NCI-H2196 (cell line): Measurements from ENCODE around the gene TRIM9.

ENCODE experiments used
- DNase-seq: peaks from one replicate; lab custom pipeline; 2025; ENCODE audit not compliant: unreplicated experiment; lab: John Stamatoyannopoulos, UW

TRIM9 gene

DNA sequence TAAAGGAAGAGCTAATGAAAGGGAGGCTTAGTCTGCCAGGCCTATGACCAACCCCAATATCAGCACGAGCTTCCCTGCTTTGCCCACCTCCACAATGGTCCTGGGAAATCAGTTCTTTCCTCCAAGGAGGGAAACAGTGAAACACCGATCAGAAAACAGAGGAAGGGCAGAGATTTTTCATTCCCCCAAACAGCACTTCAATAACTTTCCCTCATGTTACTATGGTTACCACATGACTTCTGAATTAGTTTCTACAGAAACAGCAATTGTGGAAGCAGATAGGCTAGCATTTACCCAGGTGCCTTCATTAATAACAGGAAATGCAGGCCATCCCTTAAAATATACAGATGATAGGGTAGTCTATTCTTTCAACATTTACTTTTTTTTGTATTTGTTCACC lies 35.9 kb downstream of the TRIM9 start:
- DNase-seq: no peak

DNA sequence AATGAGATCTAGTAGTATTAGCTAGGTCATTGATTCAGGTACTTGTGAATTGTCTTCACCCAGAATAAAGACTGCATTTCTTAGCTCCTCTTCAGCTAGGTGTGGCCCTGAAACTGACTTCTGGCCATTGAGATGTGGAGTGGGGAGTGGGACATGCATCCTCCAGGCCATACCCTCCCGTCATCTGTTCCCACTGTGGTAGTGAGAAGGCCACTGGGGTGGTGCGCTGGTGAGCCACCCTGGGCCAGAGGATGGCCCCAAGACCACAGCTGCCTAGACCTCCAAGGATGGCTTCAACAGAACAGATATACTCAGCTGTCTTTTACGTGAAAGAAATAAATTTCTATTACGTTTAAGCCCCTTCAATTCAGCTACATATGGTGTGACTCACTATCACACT lies 36.5 kb downstream of the TRIM9 start:
- DNase-seq: no peak

DNA sequence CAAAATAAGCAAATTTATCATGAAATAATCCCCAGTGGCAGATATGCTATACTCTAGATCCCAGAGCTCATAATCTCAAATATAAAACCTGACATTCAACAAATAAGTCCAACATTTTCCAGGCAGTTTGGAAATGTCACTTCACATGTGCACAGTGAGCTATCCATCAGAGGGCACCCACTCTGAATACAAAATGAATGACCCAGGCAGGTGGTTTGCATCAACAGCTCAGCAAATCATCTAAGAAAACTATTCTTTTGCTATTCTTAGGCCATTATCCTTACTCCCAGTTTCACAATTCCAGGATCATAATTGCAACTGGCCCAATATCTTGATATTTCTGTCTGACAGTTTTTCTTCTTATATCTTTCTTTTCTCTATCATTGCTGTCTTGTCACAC lies 38.5 kb downstream of the TRIM9 start:
- DNase-seq: no peak

DNA sequence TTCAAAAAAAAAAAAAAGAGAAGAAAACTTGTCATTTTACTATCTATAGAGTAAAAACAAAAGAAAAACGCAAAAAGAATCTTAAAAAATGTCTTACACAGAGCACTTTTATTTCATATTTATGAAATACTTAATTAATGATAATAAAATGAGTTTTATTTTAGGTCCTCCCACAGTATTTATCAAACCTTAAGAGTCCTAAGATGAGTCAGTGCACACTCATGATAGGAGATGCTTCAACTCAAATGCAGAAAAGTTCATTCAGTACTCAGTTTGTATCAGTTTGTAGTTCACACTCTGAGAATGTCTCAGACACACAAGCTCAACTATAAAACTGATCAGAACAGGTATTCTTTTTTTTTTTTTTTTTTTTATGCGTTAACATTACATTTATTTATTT lies 41.7 kb downstream of the TRIM9 start:
- DNase-seq: no peak

DNA sequence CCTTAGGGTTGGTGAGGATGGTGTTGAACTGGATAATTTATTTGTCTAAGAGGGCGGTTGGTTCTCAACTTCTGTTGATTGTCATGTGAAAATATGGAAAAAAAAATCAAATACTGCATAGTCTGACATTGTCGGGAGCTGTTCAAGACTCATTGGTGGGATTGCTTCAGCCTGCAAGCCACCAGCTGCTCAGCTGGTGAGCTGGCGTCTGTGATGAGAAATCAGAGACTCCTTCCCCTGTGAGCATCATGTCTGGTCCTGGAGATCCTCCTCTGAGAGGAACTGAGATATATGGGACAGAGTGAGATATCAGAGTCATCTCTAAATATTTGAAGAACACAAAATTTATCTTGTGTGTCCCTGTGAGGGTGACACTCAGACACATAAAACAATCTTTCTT lies 49.9 kb downstream of the TRIM9 start:
- no peak for DNase-seq

DNA sequence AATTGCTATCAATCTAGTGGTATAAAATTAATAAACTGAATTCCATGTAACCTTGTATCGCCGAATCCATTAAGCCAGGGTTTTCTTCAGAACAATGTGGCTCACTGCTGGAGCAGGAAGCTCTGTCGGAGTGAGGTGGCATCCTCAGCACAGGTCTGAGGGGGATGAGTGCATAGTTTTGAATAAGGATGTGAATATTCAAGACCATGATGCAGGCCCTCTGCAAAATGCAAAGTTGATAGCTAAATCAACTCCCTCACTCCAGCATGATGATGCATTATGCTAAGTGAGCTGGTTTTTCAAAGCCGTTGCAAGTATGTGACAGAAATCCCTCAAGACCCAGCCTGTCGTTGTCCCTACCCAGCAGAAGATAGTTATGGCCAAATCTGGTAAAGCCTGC lies 53.0 kb downstream of the TRIM9 start:
- no peak for DNase-seq

DNA sequence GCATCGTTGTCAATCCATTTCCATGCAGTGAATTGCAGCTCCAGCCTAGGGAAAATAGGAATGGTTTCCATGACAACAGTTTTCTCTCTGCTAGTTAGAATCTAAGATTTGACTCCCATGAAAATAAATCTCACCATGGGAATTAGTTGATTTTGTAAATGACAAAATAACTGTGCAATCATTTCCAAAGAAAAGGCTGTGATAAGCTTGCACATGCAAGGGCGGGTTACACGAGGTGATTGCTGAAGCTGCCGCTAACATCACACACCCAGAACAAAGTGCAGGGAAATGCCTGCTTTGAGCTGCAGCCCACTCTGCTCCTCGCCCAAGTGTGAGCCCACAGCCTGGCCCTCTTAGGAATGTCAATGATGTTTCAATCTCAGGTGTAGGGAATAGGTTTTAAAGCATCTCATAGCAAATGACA lies 53.8 kb downstream of the TRIM9 start:
- no peak for DNase-seq

DNA sequence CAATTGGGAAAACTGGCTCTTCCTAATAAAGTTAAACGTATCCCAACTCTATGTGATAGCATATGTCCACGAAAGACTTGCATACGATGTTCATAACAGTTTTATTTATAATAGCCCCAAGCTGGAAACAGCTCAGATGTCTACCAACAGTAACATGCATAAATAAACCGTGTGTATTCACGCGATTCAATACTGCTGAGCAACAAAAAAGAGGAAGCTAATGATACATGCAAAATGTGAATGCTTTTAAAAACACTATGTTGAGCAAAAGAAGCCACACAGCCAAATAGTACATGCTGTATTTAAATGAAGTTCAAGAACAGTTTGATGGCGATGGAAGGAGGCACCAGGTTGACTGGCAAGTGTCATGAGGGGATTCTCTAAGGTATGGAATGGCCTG lies 55.7 kb downstream of the TRIM9 start:
- no peak for DNase-seq

DNA sequence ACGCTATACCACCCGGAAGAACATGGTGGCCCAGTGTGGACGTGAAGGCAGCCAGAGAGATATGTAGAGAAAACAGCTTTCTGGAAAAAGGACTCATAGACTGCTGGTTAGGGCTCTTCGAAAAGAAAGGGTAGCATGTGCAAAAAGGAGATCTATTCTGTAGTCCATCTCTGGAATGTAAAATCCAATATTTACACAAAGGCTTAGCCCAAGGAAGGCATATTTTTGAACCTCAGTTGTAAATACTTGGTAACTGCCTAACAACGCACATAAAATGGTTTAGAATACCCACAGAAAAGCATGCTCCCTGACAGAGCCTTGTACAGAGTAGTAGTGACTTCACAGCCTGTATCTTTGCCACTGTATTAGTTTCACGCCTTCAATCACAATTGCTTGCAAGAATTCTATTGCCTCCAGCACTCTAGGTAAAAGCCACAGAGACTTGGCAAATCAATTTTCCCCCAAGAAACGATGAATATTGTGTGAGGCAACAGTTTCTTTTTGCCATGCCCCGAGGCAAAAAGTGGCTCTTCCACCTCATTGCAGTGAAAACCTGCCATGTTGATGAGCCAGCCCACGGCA lies 59.2 kb downstream of the TRIM9 start:
- no peak for DNase-seq

DNA sequence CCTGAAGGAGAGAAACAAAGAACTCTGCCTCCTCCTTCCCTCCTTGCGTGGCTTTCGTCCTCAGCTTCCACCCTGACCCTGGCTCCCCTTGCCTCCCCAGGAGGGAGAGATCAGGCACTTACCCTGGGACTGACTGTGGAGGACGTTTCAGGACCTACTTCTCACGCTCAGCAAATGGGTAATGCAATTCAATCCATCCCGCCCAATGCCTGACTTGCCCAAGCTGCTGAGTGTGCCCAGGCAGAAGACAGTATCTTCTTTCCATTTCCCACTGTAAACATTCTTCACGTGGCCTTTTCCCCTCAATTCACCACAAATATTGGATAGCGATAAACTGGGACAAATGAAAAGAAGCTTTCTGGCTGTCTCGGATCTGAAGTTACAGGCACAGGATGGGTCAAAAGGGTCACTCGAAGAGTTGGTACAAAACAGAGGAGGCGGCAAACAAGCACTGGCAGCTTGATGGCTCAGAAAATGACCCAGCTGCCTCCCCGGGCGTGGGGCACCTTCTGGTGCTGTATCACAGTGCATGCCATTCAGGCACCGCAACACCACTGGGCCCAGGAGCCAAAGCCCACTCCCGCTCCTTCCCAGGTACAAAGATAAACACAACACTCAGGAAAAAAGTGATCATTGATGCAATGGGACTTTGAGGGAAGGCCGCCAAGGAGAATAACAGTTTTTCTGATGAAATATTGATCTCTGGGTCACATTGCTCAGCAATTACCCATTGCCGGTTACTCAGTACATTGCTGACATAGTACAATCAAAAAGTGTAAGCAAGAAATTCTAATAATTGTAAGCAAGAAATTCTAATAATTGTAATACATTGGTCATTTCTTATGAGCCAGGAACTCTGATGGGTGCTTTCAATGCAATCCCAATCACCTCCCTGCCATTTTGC lies 65.8 kb downstream of the TRIM9 start:
- DNase-seq: no peak

DNA sequence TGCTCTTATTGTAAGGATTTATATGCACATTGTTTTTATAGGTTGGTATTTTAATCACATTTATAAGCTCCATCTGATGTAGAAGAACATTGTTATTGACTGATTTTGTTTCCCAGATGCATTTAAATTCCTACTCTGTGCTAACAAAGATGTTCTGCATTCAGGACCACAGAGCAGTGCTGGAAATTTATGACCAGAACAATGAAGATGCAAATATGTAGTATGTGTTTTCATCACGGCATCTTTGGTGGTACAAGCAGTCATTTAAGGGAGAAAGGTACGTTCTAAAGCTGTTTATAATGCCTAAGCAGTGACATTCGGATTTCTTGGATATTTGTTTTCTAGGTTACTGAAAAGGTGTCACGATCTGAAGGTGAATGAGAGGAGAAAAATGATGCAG lies 66.5 kb downstream of the TRIM9 start:
- no peak for DNase-seq

DNA sequence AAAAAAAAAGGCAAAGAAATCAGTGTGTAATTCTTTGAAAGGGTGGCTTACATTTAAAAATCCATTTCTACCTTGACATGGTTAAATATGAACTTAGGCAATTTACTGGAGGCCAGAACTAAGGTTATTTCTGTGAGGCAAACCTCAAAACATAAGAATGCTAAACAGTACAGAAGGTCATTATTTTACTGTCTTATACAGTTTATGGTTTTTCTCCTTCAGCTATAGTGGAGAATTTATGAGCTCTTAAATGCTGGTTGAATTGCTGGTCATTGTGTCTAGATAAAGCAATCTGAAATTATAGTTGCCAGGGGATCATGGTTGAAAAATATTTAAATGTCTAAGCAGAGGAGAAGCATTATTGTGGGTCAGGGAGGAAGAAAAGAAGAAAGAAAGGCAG lies 70.5 kb downstream of the TRIM9 start:
- DNase-seq: no peak

DNA sequence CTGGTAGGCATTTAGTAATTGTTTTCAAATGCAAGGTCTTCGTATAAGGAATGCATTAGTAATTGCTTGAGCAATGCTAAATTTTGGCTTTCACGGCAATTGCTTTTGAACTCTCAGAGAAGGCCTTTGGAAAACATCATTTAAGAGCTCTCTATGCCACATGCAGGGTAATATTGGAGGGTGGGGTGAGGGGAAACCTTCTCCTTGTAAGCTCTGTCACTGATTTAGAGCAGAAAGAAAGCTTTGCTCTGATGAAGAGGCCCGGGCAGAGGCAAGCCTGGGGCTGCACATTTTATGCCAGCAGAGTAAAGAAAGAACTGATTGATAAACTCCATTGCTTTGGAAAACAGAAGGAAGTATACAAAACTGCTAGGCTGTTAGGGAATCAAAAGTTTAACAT lies 70.9 kb downstream of the TRIM9 start:
- no peak for DNase-seq

DNA sequence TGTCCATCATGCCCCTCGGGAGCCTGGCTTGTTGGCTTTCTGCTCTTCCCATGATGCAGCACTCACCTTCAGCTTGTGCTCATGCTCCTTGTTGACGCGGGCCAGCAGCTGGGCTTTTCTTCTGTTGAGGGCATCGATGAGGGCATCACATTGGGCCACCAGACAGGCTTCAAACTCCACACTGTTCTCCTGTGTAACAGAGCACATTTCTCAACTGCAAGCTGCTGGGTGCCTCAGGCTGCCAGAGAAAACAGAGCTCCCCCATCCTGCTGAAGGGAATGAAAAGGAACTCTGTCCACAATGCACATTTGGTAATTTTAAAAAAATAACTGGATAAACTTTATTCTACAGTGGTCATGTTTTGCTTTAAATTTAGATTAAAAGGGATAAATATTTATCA lies 72.1 kb downstream of the TRIM9 start:
- DNase-seq: no peak

DNA sequence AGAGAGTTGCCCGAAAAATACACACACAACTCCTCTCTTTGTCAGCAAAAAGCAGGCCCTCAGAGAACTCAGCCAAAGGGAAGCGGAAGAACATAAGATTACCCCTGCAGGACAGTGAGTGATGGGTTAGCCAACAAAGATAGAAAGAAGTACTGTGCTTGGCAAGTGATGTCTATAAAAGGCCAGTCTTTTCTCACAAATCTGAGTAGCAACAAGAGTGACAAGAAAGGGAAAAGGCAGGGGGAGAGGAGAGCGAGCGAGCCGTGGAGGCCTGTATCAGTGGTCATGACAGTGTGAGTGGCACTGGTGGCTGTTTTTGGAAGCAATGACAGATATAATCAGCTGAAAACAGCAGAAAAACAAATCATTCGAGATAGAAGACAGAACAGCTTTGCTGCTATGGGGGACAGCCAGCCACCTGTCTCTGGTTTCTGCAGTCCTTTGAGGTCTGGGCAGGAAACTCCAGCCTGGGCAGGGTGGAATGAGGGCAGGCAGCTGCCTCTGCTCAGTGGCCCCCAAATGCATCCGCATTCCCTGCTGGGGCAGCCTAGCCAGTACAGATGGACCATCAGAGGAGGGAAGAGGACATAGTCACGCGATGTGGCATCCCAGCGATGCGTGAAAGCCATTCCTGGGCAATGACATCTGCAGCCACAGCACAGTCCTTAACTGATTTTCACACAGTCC lies 74.7 kb downstream of the TRIM9 start:
- no peak for DNase-seq

DNA sequence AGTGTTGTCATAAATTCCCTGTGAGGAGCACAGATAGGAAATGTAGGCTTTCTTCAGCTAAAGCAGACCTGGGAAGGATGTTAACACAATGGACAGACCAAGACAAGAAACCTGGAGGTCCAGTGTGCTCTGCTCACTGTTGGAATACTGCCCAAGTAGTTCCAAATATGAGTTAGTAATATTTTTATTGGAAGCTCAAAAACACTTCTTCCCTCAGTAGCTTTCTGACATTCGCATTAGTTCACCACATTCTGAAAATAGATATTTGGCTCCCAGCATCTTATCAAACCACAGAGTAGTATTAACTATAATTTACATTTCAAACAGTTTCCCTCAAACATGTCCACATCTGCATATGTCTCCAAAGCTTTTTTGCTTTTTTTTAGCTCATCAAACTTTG lies 75.8 kb downstream of the TRIM9 start:
- no peak for DNase-seq

DNA sequence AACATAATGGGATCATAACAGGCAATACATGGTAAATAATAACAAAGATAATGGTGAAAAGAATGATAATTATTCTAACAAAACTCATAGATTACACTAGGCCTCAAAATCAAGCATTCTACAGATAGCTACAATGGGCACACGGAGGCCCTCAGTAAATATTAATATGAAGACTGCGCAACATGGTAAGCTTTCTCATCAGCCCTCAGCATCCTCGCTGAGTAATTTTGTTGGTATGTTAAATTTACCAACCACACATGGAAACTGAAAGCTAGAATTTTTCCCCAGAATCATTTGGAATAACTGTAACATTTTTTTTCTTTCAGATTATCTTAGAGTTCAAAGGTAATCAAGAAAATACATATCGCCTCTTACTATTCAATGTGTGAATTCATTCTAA lies 76.4 kb downstream of the TRIM9 start:
- DNase-seq: no peak

DNA sequence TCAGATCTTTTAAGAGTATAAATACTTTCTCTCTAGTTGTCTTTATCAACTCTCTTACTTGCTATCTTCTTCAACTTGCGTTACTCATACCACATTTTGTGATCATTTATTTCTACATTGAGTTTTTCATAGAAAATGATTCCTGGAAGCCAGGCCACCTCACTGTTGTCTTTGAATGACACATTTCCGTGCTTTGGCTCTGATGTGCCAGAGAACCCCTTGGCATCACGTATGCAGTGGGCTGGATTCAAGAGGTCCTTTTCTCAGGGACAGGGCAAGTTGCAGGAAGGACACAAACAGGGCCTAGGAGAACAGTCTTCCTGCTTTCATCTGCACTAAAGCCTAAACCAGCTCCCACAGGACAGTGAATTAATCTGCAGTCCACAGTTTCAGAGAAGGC lies 80.3 kb downstream of the TRIM9 start:
- no peak for DNase-seq

DNA sequence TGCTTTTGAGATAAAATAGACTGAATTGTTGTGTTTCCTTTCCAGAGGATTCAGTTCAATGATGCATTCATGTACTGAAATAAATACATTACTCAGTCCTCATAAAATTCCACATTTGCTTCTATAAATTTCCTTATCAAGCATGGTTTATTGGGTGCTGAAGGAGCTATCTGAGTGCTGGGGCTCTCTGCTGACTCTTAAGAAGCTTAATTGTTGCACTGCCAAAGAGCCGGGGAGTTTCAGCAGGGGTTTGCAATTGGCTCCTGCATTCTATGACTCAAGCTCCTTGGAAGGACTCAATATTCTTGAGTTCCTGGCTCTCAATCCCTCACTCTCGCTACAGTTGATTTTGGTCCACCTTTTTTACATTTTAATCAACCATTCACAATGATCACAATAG lies 80.8 kb downstream of the TRIM9 start:
- DNase-seq: no peak

DNA sequence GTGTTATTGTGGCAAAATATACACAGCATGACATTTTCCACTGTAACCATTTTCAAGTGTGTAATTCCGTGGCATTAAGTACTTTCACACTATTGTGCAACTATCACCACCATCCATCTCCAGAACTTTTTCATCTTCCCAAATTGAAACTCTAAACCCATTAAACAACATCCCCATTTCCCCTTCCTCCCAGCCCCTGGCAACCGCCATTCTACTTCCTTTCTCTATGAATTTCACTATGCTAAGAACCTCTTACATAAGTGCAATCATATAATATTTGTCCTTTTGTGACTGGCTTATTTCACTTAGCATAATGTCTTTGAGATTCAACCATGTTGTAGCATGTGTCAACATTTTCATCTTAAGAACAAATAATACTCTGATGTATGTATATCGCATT lies 82.8 kb downstream of the TRIM9 start:
- no peak for DNase-seq

DNA sequence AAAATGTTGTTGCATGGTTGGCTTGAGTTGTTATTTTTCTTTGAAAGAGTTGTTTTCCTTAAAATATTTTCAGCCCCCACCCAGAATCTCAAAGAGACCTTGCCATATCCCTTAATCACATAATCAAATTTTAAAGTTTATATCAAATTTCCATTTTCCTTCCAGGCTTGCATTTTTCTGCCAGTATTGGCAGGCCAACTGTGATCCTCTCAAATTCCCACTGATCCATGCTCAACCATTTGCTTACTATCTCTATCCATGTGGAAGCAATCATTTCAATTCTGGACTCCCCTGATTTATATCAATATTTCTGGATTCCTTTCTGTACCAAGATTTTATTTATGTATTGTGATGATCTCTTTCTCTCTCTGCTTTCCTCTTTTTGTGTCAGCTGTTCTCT lies 86.5 kb downstream of the TRIM9 start:
- no peak for DNase-seq

DNA sequence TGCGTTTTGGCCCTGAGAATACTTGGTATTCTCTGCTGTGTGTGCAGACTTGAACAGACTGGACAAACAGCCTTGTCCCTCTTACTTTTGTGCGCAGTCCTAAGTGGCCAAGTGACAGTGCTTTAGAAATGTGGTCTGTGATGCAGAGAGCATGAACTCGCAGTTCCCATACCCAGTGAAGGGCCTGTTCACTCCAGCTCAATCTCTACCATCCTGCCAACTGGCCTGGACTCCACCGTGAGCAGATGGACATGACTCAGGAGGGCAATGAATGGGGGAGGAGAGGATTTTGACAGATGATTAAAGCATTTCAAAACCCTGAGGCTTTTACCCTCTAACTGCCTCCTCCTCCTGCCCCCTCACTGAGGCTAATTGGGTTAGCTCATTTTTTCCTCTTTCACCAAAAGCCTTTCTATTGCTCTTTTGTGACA lies 88.1 kb downstream of the TRIM9 start:
- no peak for DNase-seq
